Measurements from ENCODE around the gene CTBP2. TPM values are rescaled to one million over a fixed set of nuclear protein-coding genes. Genes with fewer than 3 reads are reported as not detected.

Gene CTBP2
- total RNA-seq, 1 experiment from 2014 or later: 212 TPM

DNA sequence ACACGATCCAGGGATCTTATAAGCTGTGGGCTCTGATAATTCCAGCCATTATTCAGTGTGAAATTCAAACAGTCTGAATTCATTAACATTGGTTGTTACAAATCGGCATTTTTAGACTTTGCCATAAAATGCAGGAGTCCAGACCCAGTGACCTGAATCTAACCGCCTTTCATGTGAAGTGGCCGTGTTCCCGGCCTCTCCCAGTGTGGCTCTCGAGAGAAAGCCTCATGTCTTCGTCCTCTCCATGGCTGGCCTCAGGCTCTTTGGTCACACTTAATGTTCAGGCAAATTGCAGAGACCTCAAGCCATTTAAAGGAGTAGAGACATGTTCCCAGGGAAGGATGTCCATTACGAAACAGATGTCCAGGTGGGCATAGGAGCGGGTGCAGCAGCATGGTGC is 59.3 kb downstream of the CTBP2 start:
- H3K18ac ChIP-seq (ENCODE audit: insufficient read length, low read depth, low read length): no peak overlapping the region
- Mint-ChIP-seq H3K36me3 (ENCODE audit: insufficient read depth in 1 of 3, low read depth in 3 of 3) (peaks cover 16 to 55% (median 52%) of the 10 kb centered on the region in 3 experiments; a peak in 6 of 7 replicates), H3K27ac (peak overlapping the region in 1 of 3 experiments; percentile 92; a peak in 2 of 7 replicates), H3K4me1 (peaks cover 77 to 85% of the 10 kb centered on the region in 2 experiments), H3K4me3 (peak overlapping the region in 1 of 2 experiments; percentile 32; a peak in 1 of 5 replicates), H3K27me3 (ENCODE audit: low read depth) (peaks cover 1% of the 10 kb centered on the region; the same call in 1 of the 2 replicates), H3K9me3 (no peaks in the 10 kb centered on the region)
- no peaks in the 10 kb centered on the region for H3K9me3 ChIP-seq (ENCODE audit: control insufficient read depth, low read depth, low read length)
- peaks cover 3% of the 10 kb centered on the region for H3K79me1 ChIP-seq (ENCODE audit: insufficient read depth, low read depth, low read length, poor library complexity, severe bottlenecking)
- no peak overlapping the region for H4K8ac ChIP-seq (replicated peaks; ENCODE audit: insufficient read length, low read depth, low read length)
- H3K9ac ChIP-seq (ENCODE audit: extremely low read depth, insufficient read length, low read length): no peak overlapping the region
- no peak overlapping the region for H3K56ac ChIP-seq (ENCODE audit: insufficient read length, low read depth, low read length)
- no peak overlapping the region for H3K4ac ChIP-seq (ENCODE audit: low read depth, low read length)
- peaks cover 28% of the 10 kb centered on the region for H3K4me1 ChIP-seq (ENCODE audit: insufficient read depth, low read length)
- no peak overlapping the region for H3K14ac ChIP-seq (ENCODE audit: insufficient read depth, low read length)
- no peak overlapping the region for H3K23ac ChIP-seq (ENCODE audit: insufficient read length, low read depth, low read length)
- no peak overlapping the region for H2BK5ac ChIP-seq (ENCODE audit: insufficient read length, low read length)
- H2BK15ac ChIP-seq (ENCODE audit: low read depth, low read length): no peak overlapping the region
- peaks cover 12% of the 10 kb centered on the region for H4K20me1 ChIP-seq (ENCODE audit: control insufficient read depth, insufficient read depth, insufficient read length)
- no peak overlapping the region for H4K5ac ChIP-seq (ENCODE audit: insufficient read length, low read depth, low read length)
- H3K27me3 ChIP-seq (ENCODE audit: insufficient read depth, low read length): no peaks in the 10 kb centered on the region
- no peak overlapping the region for H3K27ac ChIP-seq (ENCODE audit: insufficient read length, low read depth, low read length)
- peaks cover 76% of the 10 kb centered on the region; the same call in 1 of the 2 replicates for H3K79me2 ChIP-seq (ENCODE audit: insufficient read depth, low read length)
- no peak overlapping the region for H2BK20ac ChIP-seq (ENCODE audit: low read depth, low read length, poor library complexity, severe bottlenecking)
- TF ChIP-seq, protein P1, sequence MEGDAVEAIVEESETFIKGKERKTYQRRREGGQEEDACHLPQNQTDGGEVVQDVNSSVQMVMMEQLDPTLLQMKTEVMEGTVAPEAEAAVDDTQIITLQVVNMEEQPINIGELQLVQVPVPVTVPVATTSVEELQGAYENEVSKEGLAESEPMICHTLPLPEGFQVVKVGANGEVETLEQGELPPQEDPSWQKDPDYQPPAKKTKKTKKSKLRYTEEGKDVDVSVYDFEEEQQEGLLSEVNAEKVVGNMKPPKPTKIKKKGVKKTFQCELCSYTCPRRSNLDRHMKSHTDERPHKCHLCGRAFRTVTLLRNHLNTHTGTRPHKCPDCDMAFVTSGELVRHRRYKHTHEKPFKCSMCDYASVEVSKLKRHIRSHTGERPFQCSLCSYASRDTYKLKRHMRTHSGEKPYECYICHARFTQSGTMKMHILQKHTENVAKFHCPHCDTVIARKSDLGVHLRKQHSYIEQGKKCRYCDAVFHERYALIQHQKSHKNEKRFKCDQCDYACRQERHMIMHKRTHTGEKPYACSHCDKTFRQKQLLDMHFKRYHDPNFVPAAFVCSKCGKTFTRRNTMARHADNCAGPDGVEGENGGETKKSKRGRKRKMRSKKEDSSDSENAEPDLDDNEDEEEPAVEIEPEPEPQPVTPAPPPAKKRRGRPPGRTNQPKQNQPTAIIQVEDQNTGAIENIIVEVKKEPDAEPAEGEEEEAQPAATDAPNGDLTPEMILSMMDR (conservative IDR thresholded peaks at IDR 0.05): no peak
- no peak overlapping the region for H3K4me2 ChIP-seq (ENCODE audit: insufficient read depth, insufficient read length, low read length)
- no peak overlapping the region for H4K91ac ChIP-seq (ENCODE audit: insufficient read length, low read depth, low read length)
- H3K23me2 ChIP-seq (ENCODE audit: insufficient read length, low read depth, low read length, poor library complexity, severe bottlenecking): no peaks in the 10 kb centered on the region
- DNase-seq: no peak
- WGBS (ENCODE audit: extremely low coverage, insufficient read length, low lambda C conversion rate): no CpG with 5 or more reads among the region's 9 CpGs
- no peak overlapping the region for H2AFZ ChIP-seq (ENCODE audit: low read length)
- H3T11ph ChIP-seq (ENCODE audit: low read length): no peak overlapping the region
- no peak overlapping the region for H2BK120ac ChIP-seq (ENCODE audit: low read depth, low read length, poor library complexity, severe bottlenecking)
- H2AK5ac ChIP-seq (ENCODE audit: insufficient read length, low read length): no peak overlapping the region
- no peak overlapping the region for H2BK12ac ChIP-seq (ENCODE audit: insufficient read length, low read depth, low read length)
